ENCODE results near the gene LRRC8B. TPM values are rescaled to one million over a fixed set of nuclear protein-coding genes. Genes with fewer than 3 reads are reported as not detected.
A peak's percentile ranks its signal among the peaks of the same experiment; 100 is the strongest.

LRRC8B gene
- total RNA-seq, 4 donors from 2014 or later, result 3.3 to 9.2 (median 4.1) TPM

- intact Hi-C loops (cut with DNase I), result loop anchor here (10.0 kb wide), 1 partner anchor 359 kb away; the partner anchor contains the start of gene ZNF326
- peak overlapping the region in 1 of 4 donors; percentile 10 for H3K27ac ChIP-seq (replicated peaks in 1 of 4)
- H3K36me3 ChIP-seq, result no peaks in the 10 kb centered on the region
- H3K27me3 ChIP-seq, result no peaks in the 10 kb centered on the region
- TF ChIP-seq POLR2A (IDR thresholded peaks at IDR 0.05; ENCODE audit: low read depth), result no peak
- TF ChIP-seq CTCF (IDR thresholded peaks at IDR 0.05), result no peak
- TF ChIP-seq POLR2AphosphoS5 (IDR thresholded peaks at IDR 0.05), result no peak
- DNase-seq (ENCODE audit: extremely low spot score), result no peak
- H3K4me3 ChIP-seq, result no peak overlapping the region
- H3K4me1 ChIP-seq, result peaks cover 8 to 26% (median 26%) of the 10 kb centered on the region in 4 donors
- WGBS, result 68% methylated on average over 6 of the region's 6 CpGs
- H3K9me3 ChIP-seq, result no peaks in the 10 kb centered on the region
These were observed 111.5 kb downstream of the LRRC8B start for GRCh38 chr1:89635825-89636815.

- Histone ChIP-seq H3K27me3 (no peaks in the 10 kb centered on the region), H3K36me3 (no peaks in the 10 kb centered on the region), H3K27ac (replicated peaks in 1 of 4) (no peak overlapping the region), H3K9me3 (no peaks in the 10 kb centered on the region), H3K4me3 (no peak overlapping the region), H3K4me1 (peaks cover 8 to 15% (median 12%) of the 10 kb centered on the region in 4 donors)
- TF ChIP-seq CTCF (IDR thresholded peaks at IDR 0.05), result no peak
- no peak for TF ChIP-seq EP300 (IDR thresholded peaks at IDR 0.05)
- no peak for TF ChIP-seq POLR2AphosphoS5 (IDR thresholded peaks at IDR 0.05)
- no peak for TF ChIP-seq POLR2A (IDR thresholded peaks at IDR 0.05; ENCODE audit: low read depth)
- no peak for DNase-seq (ENCODE audit: extremely low spot score)
- intact Hi-C loops (cut with DNase I), result loop anchor here (10.0 kb wide), 1 partner anchor 357 kb away; the partner anchor contains the start of gene ZNF326
These were observed 112.9 kb downstream of the LRRC8B start for GRCh38 chr1:89637496-89637895.

- TF ChIP-seq POLR2AphosphoS5 (IDR thresholded peaks at IDR 0.05), result no peak
- no peak for TF ChIP-seq POLR2A (IDR thresholded peaks at IDR 0.05; ENCODE audit: low read depth)
- no peak for TF ChIP-seq CTCF (IDR thresholded peaks at IDR 0.05)
- no peak for TF ChIP-seq EP300 (IDR thresholded peaks at IDR 0.05)
- intact Hi-C loops (cut with DNase I), result no loop called here
- H3K27ac ChIP-seq (replicated peaks in 1 of 4), result no peak overlapping the region
These were observed 115.8 kb downstream of the LRRC8B start for GRCh38 chr1:89640440-89640839.

DNA sequence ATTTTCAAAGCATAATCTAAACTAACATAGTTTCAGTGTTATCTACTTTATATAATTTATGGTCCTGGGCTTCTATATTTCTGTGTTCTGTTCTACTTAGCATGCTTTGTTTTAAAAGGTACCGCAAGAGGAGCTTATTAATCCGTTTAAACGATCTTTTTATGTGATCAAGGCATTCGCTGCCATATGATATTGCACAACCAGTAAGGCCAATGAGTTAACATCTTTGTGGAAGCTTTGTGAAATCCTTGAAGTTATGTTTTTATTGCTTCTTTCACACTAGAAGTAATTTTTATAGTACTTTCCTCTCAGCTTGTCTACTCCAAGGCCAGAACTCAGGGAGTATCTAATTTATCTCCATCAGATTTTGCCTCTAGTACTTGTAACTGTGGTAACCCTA lies 117.2 kb downstream of the LRRC8B start:
- DNase-seq (ENCODE audit: extremely low spot score), result no peak
- H3K9me3 ChIP-seq, result no peaks in the 10 kb centered on the region
- no peaks in the 10 kb centered on the region for H3K27me3 ChIP-seq
- H3K4me1 ChIP-seq, result peaks cover 0 to 8% (median 0%) of the 10 kb centered on the region in 4 donors
- no peak for TF ChIP-seq CTCF (IDR thresholded peaks at IDR 0.05)
- TF ChIP-seq POLR2AphosphoS5 (IDR thresholded peaks at IDR 0.05), result no peak
- TF ChIP-seq EP300 (IDR thresholded peaks at IDR 0.05), result no peak
- no peak for TF ChIP-seq POLR2A (IDR thresholded peaks at IDR 0.05; ENCODE audit: low read depth)
- intact Hi-C loops (cut with DNase I), result no loop called here
- WGBS, result 90% methylated on average over 4 of the region's 4 CpGs
- no peak overlapping the region for H3K4me3 ChIP-seq
- H3K36me3 ChIP-seq, result no peaks in the 10 kb centered on the region
- H3K27ac ChIP-seq (replicated peaks in 1 of 4), result no peak overlapping the region

More at GRCh38 chr1:89640440-89640839, 115.8 kb downstream of the LRRC8B start:
- Histone ChIP-seq H3K27me3 (no peaks in the 10 kb centered on the region), H3K4me1 (peaks cover 0 to 8% (median 0%) of the 10 kb centered on the region in 4 donors), H3K9me3 (no peaks in the 10 kb centered on the region), H3K36me3 (no peaks in the 10 kb centered on the region), H3K4me3 (no peak overlapping the region)
- no peak for DNase-seq (ENCODE audit: extremely low spot score)
